ENCODE data around the gene RUNX1. TPM values are rescaled to one million over a fixed set of nuclear protein-coding genes. Genes with fewer than 3 reads are reported as not detected.

The RUNX1 gene
- 104 and 162 TPM in 2 replicates for total RNA-seq

DNA sequence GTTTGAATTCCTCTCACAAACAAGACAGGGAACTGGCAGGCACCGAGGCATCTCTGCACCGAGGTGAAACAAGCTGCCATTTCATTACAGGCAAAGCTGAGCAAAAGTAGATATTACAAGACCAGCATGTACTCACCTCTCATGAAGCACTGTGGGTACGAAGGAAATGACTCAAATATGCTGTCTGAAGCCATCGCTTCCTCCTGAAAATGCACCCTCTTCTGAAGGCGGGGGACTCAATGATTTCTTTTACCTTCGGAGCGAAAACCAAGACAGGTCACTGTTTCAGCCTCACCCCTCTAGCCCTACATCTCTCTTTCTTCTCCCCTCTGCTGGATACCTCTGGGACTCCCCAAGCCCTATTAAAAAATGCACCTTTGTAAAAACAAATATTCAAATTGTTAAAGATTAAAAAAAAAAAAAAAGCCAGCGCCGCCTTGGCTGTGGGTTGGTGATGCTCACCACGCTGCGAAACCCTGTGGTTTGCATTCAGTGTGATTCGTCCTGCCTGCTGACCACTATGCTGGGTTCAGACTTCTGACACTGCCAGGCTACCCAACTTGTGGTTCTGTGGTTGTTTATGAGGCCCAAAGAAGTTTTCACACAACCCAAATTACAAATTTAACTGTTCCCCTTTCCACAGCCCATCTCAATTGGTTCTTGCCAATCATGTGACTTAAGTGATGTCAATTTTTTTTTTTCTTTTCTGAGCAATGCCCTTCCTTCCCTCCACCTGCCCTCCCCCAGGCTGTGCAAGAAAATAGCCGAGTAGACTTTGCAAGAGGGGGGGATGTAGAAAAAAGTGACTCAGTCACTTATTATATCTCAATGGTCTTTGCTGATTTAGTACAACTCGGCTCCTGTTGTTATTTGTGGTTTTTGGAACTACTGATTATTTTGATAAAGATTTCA is at the start of gene RUNX1:
RUNX1 (minus strand) TSS at position 597 of the 912 bp plus-strand sequence.

